Parathyroid adenoma (tissue), 2 donors: ENCODE data around the gene TSPAN32.

Experiments used
- H2AFZ ChIP-seq: fragments of 300-600 bp; sonication (generic); one replicate; pipeline ENCODE4 v1.7.0; 2017; ENCODE audit warnings: antibody characterized with exemption, mild to moderate bottlenecking
- H3K27ac ChIP-seq: fragments of 300-600 bp; sonication (generic); one replicate; pipeline ENCODE4 v1.7.0; 2017
- H3K27me3 ChIP-seq: fragments of 300-600 bp; sonication (generic); one replicate; pipeline ENCODE4 v1.7.0; 2017; ENCODE audit warnings: low read length; ENCODE audit not compliant: control insufficient read depth, insufficient read depth
- H3K36me3 ChIP-seq: fragments of 300-600 bp; sonication (generic); one replicate; pipeline ENCODE4 v1.7.0; 2017; ENCODE audit warnings: low read length; ENCODE audit not compliant: control insufficient read depth, insufficient read depth
- H3K4me1 ChIP-seq: fragments of 300-600 bp; sonication (generic); one replicate; pipeline ENCODE4 v1.7.0; 2017; ENCODE audit warnings: control low read depth
- H3K4me2 ChIP-seq: fragments of 300-600 bp; sonication (generic); one replicate; pipeline ENCODE4 v1.7.0; 2017; ENCODE audit warnings: low read length
- H3K4me3 ChIP-seq: fragments of 300-600 bp; sonication (generic); one replicate; pipeline ENCODE4 v1.7.0; 2017; ENCODE audit warnings: low read depth, low read length
- H3K79me2 ChIP-seq: fragments of 300-600 bp; sonication (generic); one replicate; pipeline ENCODE4 v1.7.0; 2017; ENCODE audit warnings: control low read depth
- H3K9ac ChIP-seq: fragments of 300-600 bp; sonication (generic); one replicate; pipeline ENCODE4 v1.7.0; 2017; ENCODE audit warnings: mild to moderate bottlenecking
- H3K9me3 ChIP-seq: fragments of 300-600 bp; sonication (generic); one replicate; pipeline ENCODE4 v1.7.0; 2017; ENCODE audit warnings: low read length; ENCODE audit not compliant: control insufficient read depth
- TF ChIP-seq, protein P1 (sequence below): fragments of 300-600 bp; sonication (generic); IDR thresholded peaks from one replicate; pipeline ENCODE4 v1.7.0; 2017; ENCODE audit warnings: antibody characterized with exemption, mild to moderate bottlenecking
- donor health status: primary hyperparathyroidism.

TSPAN32 gene

DNA sequence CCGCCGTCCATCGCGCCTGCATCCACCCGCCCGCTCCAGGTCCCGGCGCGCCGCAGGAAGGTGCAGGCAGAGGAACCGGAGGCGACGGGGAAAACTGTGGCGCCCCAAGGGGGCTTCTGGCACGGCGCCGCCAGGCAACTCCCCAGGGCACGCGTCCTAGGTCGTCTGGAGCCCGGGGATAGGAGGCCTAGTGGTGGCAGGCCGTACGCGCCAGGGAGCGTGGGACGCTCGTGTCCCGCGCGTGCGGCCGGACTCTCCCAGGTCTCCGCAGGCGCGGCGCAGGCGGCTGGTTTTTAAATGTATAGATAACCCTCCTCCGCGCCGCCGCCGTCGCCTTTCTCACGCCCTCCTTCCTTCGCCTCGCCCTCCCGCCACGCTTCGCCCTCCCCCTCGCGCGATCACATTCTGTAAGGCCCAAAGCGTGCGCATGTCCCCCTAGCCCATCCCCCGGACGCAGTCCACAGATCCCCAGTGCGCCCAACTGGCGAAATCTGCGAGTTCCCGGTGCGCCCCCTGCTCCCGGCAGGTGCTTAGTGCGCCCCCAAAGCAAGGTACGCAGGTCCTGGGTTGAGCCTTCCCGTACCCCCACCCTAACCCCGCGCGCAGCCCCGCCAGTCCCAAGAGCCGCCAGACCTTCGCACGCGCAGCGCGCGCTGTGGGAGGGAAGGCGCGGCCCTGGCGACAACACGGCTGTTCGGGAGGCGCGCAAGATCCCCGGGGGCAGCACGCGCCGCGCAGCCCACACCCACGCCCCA is 31.3 kb upstream of the TSPAN32 start, which contains the start of gene ASCL2:
ASCL2 (minus strand) TSS at position 267 of the 755 bp plus-strand sequence; CDS start at position 11, 256 bp downstream.
- Histone ChIP-seq H3K79me2 (no peaks in the 10 kb centered on the region), H3K9ac (no peak within 1 kb of the TSS), H3K4me3 (no peak within 1 kb of the TSS), H3K36me3 (no peaks in the 10 kb centered on the region), H3K27me3 (no peaks in the 10 kb centered on the region), H3K27ac (no peak within 1 kb of the TSS), H3K9me3 (no peaks in the 10 kb centered on the region), H3K4me1 (no peaks in the 10 kb centered on the region), H2AFZ (peak within 1 kb of the TSS; percentile 46), H3K4me2 (peak within 1 kb of the TSS; percentile 58)
- TF ChIP-seq, protein P1, sequence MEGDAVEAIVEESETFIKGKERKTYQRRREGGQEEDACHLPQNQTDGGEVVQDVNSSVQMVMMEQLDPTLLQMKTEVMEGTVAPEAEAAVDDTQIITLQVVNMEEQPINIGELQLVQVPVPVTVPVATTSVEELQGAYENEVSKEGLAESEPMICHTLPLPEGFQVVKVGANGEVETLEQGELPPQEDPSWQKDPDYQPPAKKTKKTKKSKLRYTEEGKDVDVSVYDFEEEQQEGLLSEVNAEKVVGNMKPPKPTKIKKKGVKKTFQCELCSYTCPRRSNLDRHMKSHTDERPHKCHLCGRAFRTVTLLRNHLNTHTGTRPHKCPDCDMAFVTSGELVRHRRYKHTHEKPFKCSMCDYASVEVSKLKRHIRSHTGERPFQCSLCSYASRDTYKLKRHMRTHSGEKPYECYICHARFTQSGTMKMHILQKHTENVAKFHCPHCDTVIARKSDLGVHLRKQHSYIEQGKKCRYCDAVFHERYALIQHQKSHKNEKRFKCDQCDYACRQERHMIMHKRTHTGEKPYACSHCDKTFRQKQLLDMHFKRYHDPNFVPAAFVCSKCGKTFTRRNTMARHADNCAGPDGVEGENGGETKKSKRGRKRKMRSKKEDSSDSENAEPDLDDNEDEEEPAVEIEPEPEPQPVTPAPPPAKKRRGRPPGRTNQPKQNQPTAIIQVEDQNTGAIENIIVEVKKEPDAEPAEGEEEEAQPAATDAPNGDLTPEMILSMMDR = no peak

DNA sequence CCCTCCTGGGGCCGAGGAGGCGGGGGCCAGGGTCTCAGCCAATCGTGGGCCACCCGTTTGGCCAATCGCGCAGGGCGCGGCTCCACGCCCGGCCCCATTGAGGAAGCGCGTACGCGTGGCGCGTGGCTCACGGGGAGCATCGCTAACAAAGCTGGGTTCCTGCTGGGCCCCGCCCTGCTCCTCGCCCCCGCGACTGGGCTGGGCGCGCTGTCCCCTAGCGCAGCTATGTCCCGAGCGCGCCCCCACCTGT is 30.8 kb upstream of the TSPAN32 start:
- no peaks in the 10 kb centered on the region for H3K9me3 ChIP-seq
- no peaks in the 10 kb centered on the region for H3K4me1 ChIP-seq
- H3K4me2 ChIP-seq = no peak overlapping the region
- H3K9ac ChIP-seq = no peak overlapping the region
- H3K27me3 ChIP-seq = no peaks in the 10 kb centered on the region
- H2AFZ ChIP-seq = no peak overlapping the region
- H3K36me3 ChIP-seq = no peaks in the 10 kb centered on the region
- TF ChIP-seq, protein P1 = no peak
- no peak overlapping the region for H3K27ac ChIP-seq
- no peaks in the 10 kb centered on the region for H3K79me2 ChIP-seq
- no peak overlapping the region for H3K4me3 ChIP-seq

DNA sequence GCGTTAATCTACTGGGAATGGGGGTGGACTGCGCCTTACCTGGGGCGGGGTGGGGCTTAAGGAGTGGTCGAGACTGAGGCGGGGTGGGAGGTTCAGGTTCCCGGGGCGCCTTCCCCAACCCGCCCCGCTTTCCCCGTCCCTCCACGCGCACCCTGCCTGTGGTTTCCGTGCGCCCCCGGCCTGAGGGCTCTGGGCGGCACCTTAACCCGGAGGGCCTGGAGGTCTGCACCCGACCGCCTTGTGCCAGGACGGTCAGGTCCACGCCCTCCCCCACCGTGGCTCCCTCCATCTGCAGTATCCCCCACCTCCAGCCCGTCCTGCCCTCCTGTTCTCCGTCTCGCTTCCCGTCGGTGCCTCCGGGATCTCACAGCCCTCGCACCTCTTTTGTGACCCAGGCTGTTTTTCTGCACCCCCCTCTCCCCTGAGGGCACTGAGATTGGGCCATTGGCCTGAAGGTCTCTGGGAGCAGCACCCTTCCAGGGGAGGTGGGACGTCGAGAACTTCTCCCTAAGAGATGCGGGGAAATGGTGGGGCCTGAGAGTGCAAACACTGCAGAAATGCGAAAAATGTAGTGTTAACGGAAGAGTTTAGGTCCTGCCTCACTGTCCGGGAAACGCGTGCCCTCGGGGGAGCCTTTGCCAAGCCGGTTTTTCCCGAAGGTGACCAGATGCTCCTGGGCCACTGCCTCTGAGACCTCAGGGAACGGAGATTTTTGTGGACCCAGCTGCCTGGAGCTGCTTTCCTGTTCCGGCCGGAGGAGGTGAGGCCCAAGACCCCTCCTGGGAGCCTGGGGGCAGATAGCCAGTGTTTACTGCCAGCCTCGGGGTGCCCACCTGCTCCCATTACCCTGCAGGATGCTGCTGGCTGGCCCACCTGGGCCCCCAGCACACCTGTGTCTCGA is 30.2 kb upstream of the TSPAN32 start:
- Histone ChIP-seq H3K79me2 (no peaks in the 10 kb centered on the region), H2AFZ (no peak overlapping the region), H3K36me3 (no peaks in the 10 kb centered on the region), H3K9me3 (no peaks in the 10 kb centered on the region), H3K4me2 (no peak overlapping the region), H3K4me1 (no peaks in the 10 kb centered on the region), H3K9ac (no peak overlapping the region), H3K4me3 (no peak overlapping the region), H3K27me3 (no peaks in the 10 kb centered on the region), H3K27ac (no peak overlapping the region)
- TF ChIP-seq, protein P1 = no peak

DNA sequence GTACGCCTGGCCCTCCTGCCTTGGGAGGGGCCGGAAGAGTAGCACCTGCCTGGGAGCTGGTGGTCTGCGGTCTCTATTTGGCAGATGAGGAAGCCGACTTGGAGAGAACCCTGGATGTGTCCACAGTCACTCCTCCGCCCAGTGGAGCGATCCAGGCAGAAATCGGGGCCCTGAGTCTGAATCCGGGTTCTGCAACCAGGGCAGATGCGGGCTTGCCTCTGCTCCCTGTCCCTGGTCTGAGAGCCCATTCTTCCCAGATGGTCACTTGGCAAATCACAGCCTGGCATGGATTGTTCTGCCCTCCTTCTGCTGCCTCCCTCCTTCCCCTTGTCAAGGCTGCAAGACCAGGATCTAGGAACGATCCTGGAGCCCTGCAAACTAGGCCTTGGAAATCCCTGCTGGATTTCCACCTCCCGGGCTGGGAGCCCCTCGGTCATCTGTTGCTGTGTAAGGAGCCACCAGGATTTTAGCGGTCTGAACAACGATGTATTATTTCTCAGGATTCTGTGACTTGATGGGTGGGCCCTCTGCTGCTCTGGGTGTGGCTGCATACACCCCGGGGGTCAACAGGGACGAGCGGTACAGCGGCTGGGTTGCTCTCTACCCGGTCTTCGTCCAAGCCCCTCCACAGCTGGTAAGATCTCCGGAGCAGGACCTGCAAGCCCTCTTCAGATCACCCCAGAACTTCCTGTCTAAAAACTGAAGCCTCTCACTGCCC is 29.4 kb upstream of the TSPAN32 start:
- Histone ChIP-seq H3K4me1 (no peaks in the 10 kb centered on the region), H3K4me2 (no peak overlapping the region), H3K9me3 (no peaks in the 10 kb centered on the region), H3K27ac (no peak overlapping the region), H3K4me3 (no peak overlapping the region), H3K27me3 (no peaks in the 10 kb centered on the region), H2AFZ (no peak overlapping the region), H3K36me3 (no peaks in the 10 kb centered on the region), H3K9ac (no peak overlapping the region), H3K79me2 (no peaks in the 10 kb centered on the region)
- TF ChIP-seq, protein P1 = no peak
